ENCODE results near the gene NFU1. TPM values are rescaled to one million over a fixed set of nuclear protein-coding genes. Genes with fewer than 3 reads are reported as not detected.

The NFU1 gene
- total RNA-seq, 1 donor from 2014 or later: 41.4 TPM

- H3K4me1 Mint-ChIP-seq (ENCODE audit: unreplicated experiment): peaks cover 51% of the 10 kb centered on the region
Observed at GRCh38 chr2:69381337-69381737, 55.9 kb downstream of the NFU1 start.

GRCh38 chr2:69380072-69380917 lies 56.9 kb downstream of the NFU1 start:
- no peak for DNase-seq (ENCODE audit: extremely low spot score, unreplicated experiment)
- Mint-ChIP-seq H3K4me1 (ENCODE audit: unreplicated experiment) (peaks cover 50% of the 10 kb centered on the region), H3K4me3 (ENCODE audit: unreplicated experiment) (no peak overlapping the region), H3K9me3 (ENCODE audit: unreplicated experiment) (no peaks in the 10 kb centered on the region), H3K36me3 (ENCODE audit: unreplicated experiment) (peaks cover 13% of the 10 kb centered on the region), H3K27ac (ENCODE audit: unreplicated experiment) (peak overlapping the region; percentile 59), H3K27me3 (ENCODE audit: unreplicated experiment) (no peaks in the 10 kb centered on the region)
- no peak for TF ChIP-seq CTCF (IDR thresholded peaks at IDR 0.05)

More at GRCh38 chr2:69381337-69381737, 55.9 kb downstream of the NFU1 start:
- TF ChIP-seq CTCF (IDR thresholded peaks at IDR 0.05): no peak
- Mint-ChIP-seq H3K27me3 (ENCODE audit: unreplicated experiment) (no peaks in the 10 kb centered on the region), H3K9me3 (ENCODE audit: unreplicated experiment) (no peaks in the 10 kb centered on the region), H3K27ac (ENCODE audit: unreplicated experiment) (peak overlapping the region; percentile 59), H3K4me3 (ENCODE audit: unreplicated experiment) (no peak overlapping the region), H3K36me3 (ENCODE audit: unreplicated experiment) (peaks cover 5% of the 10 kb centered on the region)
- DNase-seq (ENCODE audit: extremely low spot score, unreplicated experiment): no peak

- no peaks in the 10 kb centered on the region for H3K27me3 Mint-ChIP-seq (ENCODE audit: unreplicated experiment)
- DNase-seq (ENCODE audit: extremely low spot score, unreplicated experiment): no peak
Observed at GRCh38 chr2:69376403-69376802, 60.8 kb downstream of the NFU1 start.

GRCh38 chr2:69375494-69376353 lies 61.5 kb downstream of the NFU1 start:
- peaks cover 13% of the 10 kb centered on the region for H3K4me1 Mint-ChIP-seq (ENCODE audit: unreplicated experiment)
- no peak overlapping the region for H3K4me3 Mint-ChIP-seq (ENCODE audit: unreplicated experiment)
- no peaks in the 10 kb centered on the region for H3K9me3 Mint-ChIP-seq (ENCODE audit: unreplicated experiment)
- no peak for DNase-seq (ENCODE audit: extremely low spot score, unreplicated experiment)
- peak overlapping the region; percentile 0 for H3K27ac Mint-ChIP-seq (ENCODE audit: unreplicated experiment)
- H3K36me3 Mint-ChIP-seq (ENCODE audit: unreplicated experiment): peaks cover 25% of the 10 kb centered on the region
- no peaks in the 10 kb centered on the region for H3K27me3 Mint-ChIP-seq (ENCODE audit: unreplicated experiment)
- peak; percentile 65 for TF ChIP-seq CTCF (IDR thresholded peaks at IDR 0.05)

More at GRCh38 chr2:69376403-69376802, 60.8 kb downstream of the NFU1 start:
- Mint-ChIP-seq H3K9me3 (ENCODE audit: unreplicated experiment) (no peaks in the 10 kb centered on the region), H3K4me1 (ENCODE audit: unreplicated experiment) (peaks cover 19% of the 10 kb centered on the region), H3K36me3 (ENCODE audit: unreplicated experiment) (peaks cover 24% of the 10 kb centered on the region), H3K4me3 (ENCODE audit: unreplicated experiment) (no peak overlapping the region), H3K27ac (ENCODE audit: unreplicated experiment) (peak overlapping the region; percentile 50)
- TF ChIP-seq CTCF (IDR thresholded peaks at IDR 0.05): no peak

- no peak for TF ChIP-seq CTCF (IDR thresholded peaks at IDR 0.05)
- Mint-ChIP-seq H3K27ac (ENCODE audit: unreplicated experiment) (no peak overlapping the region), H3K36me3 (ENCODE audit: unreplicated experiment) (peaks cover 46% of the 10 kb centered on the region), H3K4me1 (ENCODE audit: unreplicated experiment) (peaks cover 6% of the 10 kb centered on the region), H3K27me3 (ENCODE audit: unreplicated experiment) (no peaks in the 10 kb centered on the region), H3K9me3 (ENCODE audit: unreplicated experiment) (no peaks in the 10 kb centered on the region), H3K4me3 (ENCODE audit: unreplicated experiment) (no peak overlapping the region)
- DNase-seq (ENCODE audit: extremely low spot score, unreplicated experiment): no peak
Observed at GRCh38 chr2:69372767-69373166, 64.5 kb downstream of the NFU1 start.
